Ishikawa (cell line): ENCODE results near the gene RPRML.

Experiments
- CEBPB ChIP-seq: IDR thresholded peaks from 2 replicates; pipeline ENCODE4 v1.6.1; 2012
- CREB1 ChIP-seq: IDR thresholded peaks from 2 replicates; pipeline ENCODE4 v1.6.1; 2012; ENCODE audit warnings: low read depth
- EGR1 ChIP-seq: IDR thresholded peaks from 2 replicates; pipeline ENCODE4 v1.6.1; 2012
- EP300 ChIP-seq: IDR thresholded peaks from 2 replicates; pipeline ENCODE4 v1.6.1; 2012; ENCODE audit warnings: borderline replicate concordance
- FOXM1 ChIP-seq: IDR thresholded peaks from 2 replicates; pipeline ENCODE4 v1.6.1; 2012; ENCODE audit warnings: low read depth, borderline replicate concordance
- MAX ChIP-seq: IDR thresholded peaks from 2 replicates; pipeline ENCODE4 v1.6.1; 2012
- NFIC ChIP-seq: IDR thresholded peaks from 2 replicates; pipeline ENCODE4 v1.6.1; 2012
- RAD21 ChIP-seq: IDR thresholded peaks from 2 replicates; pipeline ENCODE4 v1.6.1; 2012; ENCODE audit warnings: low read depth
- REST ChIP-seq: IDR thresholded peaks from 2 replicates; pipeline ENCODE4 v1.6.1; 2012; ENCODE audit warnings: low read depth, mild to moderate bottlenecking
- TAF1 ChIP-seq: IDR thresholded peaks from 2 replicates; pipeline ENCODE4 v1.6.1; 2012; ENCODE audit warnings: low read depth, mild to moderate bottlenecking
- TCF12 ChIP-seq: IDR thresholded peaks from 2 replicates; pipeline ENCODE4 v1.6.1; 2012; ENCODE audit warnings: low read depth
- TEAD4 ChIP-seq: IDR thresholded peaks from 2 replicates; pipeline ENCODE4 v1.6.1; 2012
- YY1 ChIP-seq: IDR thresholded peaks from 2 replicates; pipeline ENCODE4 v1.6.1; 2012; ENCODE audit warnings: low read depth
- ZBTB7A ChIP-seq: IDR thresholded peaks from 2 replicates; pipeline ENCODE4 v1.6.1; 2012; ENCODE audit warnings: low read depth
- TF ChIP-seq, protein P1 (sequence below): IDR thresholded peaks from 2 replicates; pipeline ENCODE4 v1.6.1; 2012

Gene RPRML

GRCh38 chr17:46942441-46943217 lies 36.4 kb downstream of the RPRML start:
- TF ChIP-seq RAD21, result peak; percentile 81
- no peak for TF ChIP-seq TCF12

DNA sequence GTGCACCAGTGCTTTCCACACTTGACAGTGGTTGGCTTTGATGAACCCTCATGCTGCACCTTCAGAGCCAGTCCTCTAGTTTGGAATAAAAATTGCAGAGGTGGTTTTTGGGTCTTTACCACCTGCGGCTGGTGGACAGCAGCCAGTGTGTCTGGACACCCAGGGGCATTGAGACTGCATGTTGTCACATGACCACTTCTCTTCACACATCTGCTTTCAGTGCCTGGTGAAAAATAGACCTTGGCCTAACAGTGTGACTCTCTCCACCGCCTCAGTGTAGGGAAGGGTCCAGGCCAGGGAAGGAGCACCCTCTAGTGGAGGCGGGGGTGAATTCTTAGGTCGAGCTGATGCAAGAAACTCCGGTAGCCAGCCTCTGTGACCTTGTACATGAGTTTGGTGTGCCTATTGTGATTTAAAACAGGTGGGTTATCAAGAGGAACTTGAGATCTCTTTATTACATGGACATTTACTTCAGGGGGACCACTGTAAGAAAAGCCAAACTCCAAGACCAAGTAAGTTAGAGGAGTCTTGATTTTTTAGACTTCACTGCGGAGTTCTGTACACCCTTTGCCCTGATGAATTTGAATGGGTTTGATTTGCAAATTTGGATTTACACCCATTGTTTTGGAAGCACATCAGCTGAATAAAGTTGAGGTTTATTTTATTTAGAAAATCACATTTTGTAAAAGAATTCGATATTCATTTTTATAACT lies 38.2 kb downstream of the RPRML start:
- TF ChIP-seq YY1, result no peak
- no peak for TF ChIP-seq ZBTB7A
- TF ChIP-seq FOXM1, result no peak
- TF ChIP-seq RAD21, result peak; percentile 76

DNA sequence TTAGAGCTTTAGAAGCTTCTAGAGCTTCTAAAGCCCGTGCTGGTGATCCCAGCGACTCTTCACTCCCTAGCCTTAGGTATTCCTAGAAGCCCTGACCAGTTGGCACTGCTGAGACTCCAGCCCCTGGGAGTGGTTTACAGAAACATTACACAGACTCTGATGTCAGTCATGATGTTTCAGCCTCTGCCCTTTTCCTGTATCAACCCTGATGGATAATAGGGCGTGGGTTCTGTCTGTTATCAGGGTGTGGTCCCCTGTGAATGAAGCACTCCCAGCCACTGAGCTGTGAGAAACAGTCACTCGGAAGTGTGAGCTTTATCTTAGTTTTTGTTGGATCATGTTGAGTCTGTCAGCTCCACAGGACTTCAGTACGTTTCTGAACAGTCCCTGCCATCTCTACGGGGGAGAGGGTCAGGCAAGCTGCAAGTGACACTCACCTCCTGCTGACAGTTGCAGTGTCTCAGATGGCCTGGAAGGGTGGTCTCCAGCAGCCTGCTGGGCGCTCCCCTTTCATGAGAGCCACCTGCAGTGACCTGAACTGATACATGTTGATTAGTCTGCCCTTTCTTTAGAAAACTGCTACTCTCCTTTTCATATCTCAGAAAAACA lies 43.3 kb downstream of the RPRML start:
- TF ChIP-seq MAX (no peak), ZBTB7A (no peak), REST (no peak), RAD21 (no peak), CREB1 (no peak), CEBPB (no peak), YY1 (no peak), EP300 (no peak), EGR1 (no peak), TCF12 (no peak), FOXM1 (no peak), TAF1 (no peak), NFIC (no peak), TEAD4 (no peak)
- TF ChIP-seq, protein P1, sequence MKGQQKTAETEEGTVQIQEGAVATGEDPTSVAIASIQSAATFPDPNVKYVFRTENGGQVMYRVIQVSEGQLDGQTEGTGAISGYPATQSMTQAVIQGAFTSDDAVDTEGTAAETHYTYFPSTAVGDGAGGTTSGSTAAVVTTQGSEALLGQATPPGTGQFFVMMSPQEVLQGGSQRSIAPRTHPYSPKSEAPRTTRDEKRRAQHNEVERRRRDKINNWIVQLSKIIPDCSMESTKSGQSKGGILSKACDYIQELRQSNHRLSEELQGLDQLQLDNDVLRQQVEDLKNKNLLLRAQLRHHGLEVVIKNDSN, result no peak

DNA sequence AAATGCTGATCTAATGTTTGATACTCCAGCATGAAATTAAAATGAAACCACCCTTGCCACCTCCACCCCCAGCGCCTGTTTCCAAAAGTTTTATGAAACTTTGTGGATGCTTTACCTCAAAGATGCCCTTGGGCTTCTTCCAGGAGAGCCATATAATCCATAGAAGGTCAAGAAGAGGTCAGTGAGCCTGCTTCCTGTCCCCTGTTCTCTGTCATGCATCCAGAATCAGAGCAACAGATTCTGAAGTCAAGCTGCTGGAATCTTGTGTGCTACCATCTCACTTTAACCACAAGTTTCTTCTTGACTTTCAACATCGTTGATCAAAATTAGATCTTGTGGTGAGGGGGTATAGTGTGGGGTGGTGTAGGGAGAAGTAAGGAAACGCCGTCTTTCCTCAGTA lies 47.5 kb downstream of the RPRML start:
- TF ChIP-seq TCF12 (no peak), MAX (no peak)

DNA sequence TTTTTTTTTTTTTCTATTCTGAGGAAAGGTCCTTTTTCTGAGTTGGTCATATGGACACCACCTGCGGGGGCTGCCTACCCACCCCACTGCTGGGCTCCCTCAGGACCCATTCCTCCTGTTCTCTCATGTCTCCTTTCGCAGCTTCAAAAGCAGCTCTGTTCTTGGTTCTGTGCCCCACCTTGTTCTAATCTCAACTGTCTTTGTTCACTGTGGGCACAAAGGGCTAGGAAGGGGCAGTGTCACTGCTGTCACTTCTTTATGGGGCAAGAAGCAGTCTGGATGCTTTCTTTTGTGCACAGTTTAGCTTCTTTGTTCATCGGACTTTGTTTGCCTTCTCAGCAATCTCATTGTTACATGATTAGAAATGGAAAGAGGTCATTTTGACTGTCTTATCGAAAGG lies 49.0 kb downstream of the RPRML start:
- no peak for TF ChIP-seq TEAD4
- TF ChIP-seq REST, result no peak
- TF ChIP-seq CREB1, result no peak
- no peak for TF ChIP-seq EP300
- no peak for TF ChIP-seq YY1
- no peak for TF ChIP-seq MAX
- TF ChIP-seq NFIC, result no peak
- TF ChIP-seq TCF12, result no peak
- no peak for TF ChIP-seq RAD21
- TF ChIP-seq, protein P1, result no peak
- TF ChIP-seq ZBTB7A, result no peak
- no peak for TF ChIP-seq EGR1
- TF ChIP-seq CEBPB, result no peak
- no peak for TF ChIP-seq TAF1
- TF ChIP-seq FOXM1, result no peak

GRCh38 chr17:46929413-46929812 lies 49.6 kb downstream of the RPRML start:
- TF ChIP-seq, protein P1, result no peak
- TF ChIP-seq CEBPB, result no peak
- no peak for TF ChIP-seq TCF12
- no peak for TF ChIP-seq NFIC
- no peak for TF ChIP-seq TEAD4
- no peak for TF ChIP-seq EGR1
- TF ChIP-seq MAX, result no peak
- no peak for TF ChIP-seq YY1
